Activated CD4-positive, alpha-beta T cell treated with anti-CD3 and anti-CD28 coated beads for 1 hour (primary cell): ENCODE results near the gene RNF40.
A peak's percentile ranks its signal among the peaks of the same experiment; 100 is the strongest.

ENCODE experiments used
- DNase-seq: peaks from one replicate; pipeline ENCODE4 v3.0.0-alpha.2; 2020

RNF40 gene

GRCh38 chr16:30761928-30762902 lies at the start of gene RNF40, which contains the start of gene CFAP119:
Gene RNF40 (plus strand): TSS chr16:30762322. CDS start chr16:30762546, 224 bp downstream.
Gene CFAP119 (minus strand): TSS chr16:30762062. CDS start chr16:30761748, 314 bp downstream.
- DNase-seq: peak; percentile 80

GRCh38 chr16:30715750-30716445 lies 46.2 kb upstream of the RNF40 start:
- DNase-seq: no peak

- no peak for DNase-seq
These were observed 42.0 kb upstream of the RNF40 start for GRCh38 chr16:30720086-30720485.

GRCh38 chr16:30720694-30721093 lies 41.4 kb upstream of the RNF40 start:
- DNase-seq: no peak

GRCh38 chr16:30721167-30721566 lies 41.0 kb upstream of the RNF40 start:
- DNase-seq: no peak

GRCh38 chr16:30721606-30722005 lies 40.5 kb upstream of the RNF40 start:
- DNase-seq: no peak

GRCh38 chr16:30722443-30722842 lies 39.7 kb upstream of the RNF40 start:
- no peak for DNase-seq

- DNase-seq: no peak
These were observed 39.2 kb upstream of the RNF40 start for GRCh38 chr16:30722916-30723315.

- DNase-seq: no peak
These were observed 38.3 kb upstream of the RNF40 start for GRCh38 chr16:30723725-30724355.

GRCh38 chr16:30724641-30725417 lies 37.3 kb upstream of the RNF40 start:
- no peak for DNase-seq

GRCh38 chr16:30725418-30725792 lies 36.7 kb upstream of the RNF40 start:
- DNase-seq: no peak

GRCh38 chr16:30728321-30728720 lies 33.8 kb upstream of the RNF40 start:
- no peak for DNase-seq

- DNase-seq: no peak
These were observed 33.0 kb upstream of the RNF40 start for GRCh38 chr16:30728899-30729672.

GRCh38 chr16:30731411-30731810 lies 30.7 kb upstream of the RNF40 start:
- no peak for DNase-seq

GRCh38 chr16:30736995-30737793 lies 24.9 kb upstream of the RNF40 start:
- no peak for DNase-seq

- no peak for DNase-seq
These were observed 24.1 kb upstream of the RNF40 start for GRCh38 chr16:30737794-30738648.

GRCh38 chr16:30738984-30739951 lies 22.9 kb upstream of the RNF40 start:
- no peak for DNase-seq
